ENCODE results near the gene FBXO10. TPM values are rescaled to one million over a fixed set of nuclear protein-coding genes. Genes with fewer than 3 reads are reported as not detected.

Gene FBXO10
- total RNA-seq, 2 donors from 2014 or later, result 19.5 to 26.6 TPM

DNA sequence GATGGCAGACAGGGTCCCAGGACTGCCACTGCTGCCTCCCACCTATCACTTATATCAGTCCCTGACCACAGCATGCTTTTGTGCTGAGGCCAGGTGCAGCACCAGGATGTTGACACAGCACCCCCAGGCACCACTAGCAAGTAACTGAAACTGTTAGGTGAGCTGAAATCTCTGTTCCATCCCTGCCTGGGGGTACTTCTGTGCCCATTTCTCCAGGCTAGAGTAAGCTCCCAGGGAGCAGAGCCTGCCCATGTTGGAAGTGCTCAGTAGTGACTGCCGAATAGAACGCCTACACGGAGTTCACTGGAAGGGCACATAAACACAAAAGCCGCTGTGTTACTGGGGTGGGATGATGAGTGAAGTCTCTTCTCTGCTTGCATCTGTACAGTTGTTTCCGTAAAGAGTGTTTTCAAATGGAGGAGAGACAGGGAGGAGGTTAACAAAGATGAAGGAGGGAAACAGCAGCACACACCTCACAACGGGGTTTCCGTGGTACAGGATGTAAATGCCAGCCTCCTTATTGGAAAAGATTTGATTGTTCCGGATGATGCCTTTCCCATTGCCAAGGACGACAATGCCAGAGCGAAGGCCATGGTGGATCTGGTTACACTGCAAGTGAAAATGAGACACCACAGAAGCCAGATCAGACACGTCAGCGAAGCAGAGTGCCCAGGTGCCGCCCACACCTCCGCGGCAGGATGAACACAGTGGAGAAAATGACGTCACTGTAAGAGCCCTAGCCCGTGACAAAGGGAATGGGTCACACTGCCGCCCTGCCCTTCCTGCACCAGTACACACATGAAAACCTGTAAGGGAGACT, 47.3 kb downstream of the FBXO10 start:
- H3K27me3 Mint-ChIP-seq (ENCODE audit: insufficient read depth), result no peaks in the 10 kb centered on the region
- H3K9ac ChIP-seq (ENCODE audit: extremely low read depth, low read length, poor library complexity, severe bottlenecking), result no peak overlapping the region
- peaks cover 73% of the 10 kb centered on the region for H3K36me3 Mint-ChIP-seq (ENCODE audit: low read depth)
- no peaks in the 10 kb centered on the region for H3K4me1 ChIP-seq (ENCODE audit: control insufficient read depth, insufficient read depth, low read length)
- 95% methylated on average over 16 to 18 of the region's 18 CpGs for WGBS, 2 experiments (ENCODE audit: insufficient coverage in 1 of 2, insufficient read length in 1 of 2)
- H3K27me3 ChIP-seq (ENCODE audit: control insufficient read depth, insufficient read depth, low read length, poor library complexity, severe bottlenecking), result no peaks in the 10 kb centered on the region
- TF ChIP-seq, protein P1, sequence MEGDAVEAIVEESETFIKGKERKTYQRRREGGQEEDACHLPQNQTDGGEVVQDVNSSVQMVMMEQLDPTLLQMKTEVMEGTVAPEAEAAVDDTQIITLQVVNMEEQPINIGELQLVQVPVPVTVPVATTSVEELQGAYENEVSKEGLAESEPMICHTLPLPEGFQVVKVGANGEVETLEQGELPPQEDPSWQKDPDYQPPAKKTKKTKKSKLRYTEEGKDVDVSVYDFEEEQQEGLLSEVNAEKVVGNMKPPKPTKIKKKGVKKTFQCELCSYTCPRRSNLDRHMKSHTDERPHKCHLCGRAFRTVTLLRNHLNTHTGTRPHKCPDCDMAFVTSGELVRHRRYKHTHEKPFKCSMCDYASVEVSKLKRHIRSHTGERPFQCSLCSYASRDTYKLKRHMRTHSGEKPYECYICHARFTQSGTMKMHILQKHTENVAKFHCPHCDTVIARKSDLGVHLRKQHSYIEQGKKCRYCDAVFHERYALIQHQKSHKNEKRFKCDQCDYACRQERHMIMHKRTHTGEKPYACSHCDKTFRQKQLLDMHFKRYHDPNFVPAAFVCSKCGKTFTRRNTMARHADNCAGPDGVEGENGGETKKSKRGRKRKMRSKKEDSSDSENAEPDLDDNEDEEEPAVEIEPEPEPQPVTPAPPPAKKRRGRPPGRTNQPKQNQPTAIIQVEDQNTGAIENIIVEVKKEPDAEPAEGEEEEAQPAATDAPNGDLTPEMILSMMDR (conservative IDR thresholded peaks at IDR 0.05), result no peak
- H3K27ac Mint-ChIP-seq, result no peak overlapping the region
- H3K36me3 ChIP-seq (ENCODE audit: control insufficient read depth, insufficient read depth, low read length), result peaks cover 60% of the 10 kb centered on the region
- no peaks in the 10 kb centered on the region for H3K4me1 Mint-ChIP-seq
- no peak overlapping the region for H3K4me3 ChIP-seq (ENCODE audit: low read length)
- H3K9me3 Mint-ChIP-seq, result no peaks in the 10 kb centered on the region
- no peak overlapping the region for H3K27ac ChIP-seq (ENCODE audit: low read depth, low read length)
- DNase-seq, result no peak
- no peak overlapping the region for H3K4me3 Mint-ChIP-seq
- H3K9me3 ChIP-seq (ENCODE audit: control insufficient read depth, low read length), result no peaks in the 10 kb centered on the region

DNA sequence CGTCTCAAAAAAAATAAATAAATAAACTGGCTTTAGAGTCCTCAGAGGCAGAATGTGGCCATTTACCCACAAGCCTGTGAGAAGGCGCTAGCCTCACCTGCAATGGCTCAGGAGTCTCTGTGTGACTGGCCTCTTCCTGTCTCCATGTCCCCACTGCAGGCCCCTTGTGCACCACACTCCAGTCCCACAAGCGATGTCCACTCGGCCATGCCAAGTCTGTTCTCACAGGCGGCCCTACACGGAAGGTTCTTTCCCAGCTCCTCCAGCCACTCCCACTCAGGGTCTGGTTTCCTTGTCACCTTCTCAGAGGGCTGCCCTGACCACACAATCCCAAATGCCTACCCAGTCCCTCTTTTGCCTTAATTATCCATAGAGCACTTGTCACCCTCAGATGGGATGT, 52.3 kb downstream of the FBXO10 start:
- Histone ChIP-seq H3K27me3 (ENCODE audit: control insufficient read depth, insufficient read depth, low read length, poor library complexity, severe bottlenecking) (no peaks in the 10 kb centered on the region), H3K27ac (ENCODE audit: low read depth, low read length) (no peak overlapping the region), H3K4me1 (ENCODE audit: control insufficient read depth, insufficient read depth, low read length) (no peaks in the 10 kb centered on the region), H3K9me3 (ENCODE audit: control insufficient read depth, low read length) (no peaks in the 10 kb centered on the region), H3K9ac (ENCODE audit: extremely low read depth, low read length, poor library complexity, severe bottlenecking) (no peak overlapping the region), H3K4me3 (ENCODE audit: low read length) (no peak overlapping the region), H3K36me3 (ENCODE audit: control insufficient read depth, insufficient read depth, low read length) (peaks cover 65% of the 10 kb centered on the region)
- no peak for DNase-seq
- no peak overlapping the region for H3K4me3 Mint-ChIP-seq
- peaks cover 74% of the 10 kb centered on the region for H3K36me3 Mint-ChIP-seq (ENCODE audit: low read depth)
- TF ChIP-seq, protein P1 (conservative IDR thresholded peaks at IDR 0.05), result no peak
- no peaks in the 10 kb centered on the region for H3K27me3 Mint-ChIP-seq (ENCODE audit: insufficient read depth)
- peak overlapping the region; percentile 59 for H3K27ac Mint-ChIP-seq
- no peaks in the 10 kb centered on the region for H3K9me3 Mint-ChIP-seq
- H3K4me1 Mint-ChIP-seq, result no peaks in the 10 kb centered on the region
- WGBS, 2 experiments (ENCODE audit: insufficient coverage in 1 of 2, insufficient read length in 1 of 2), result 84 to 95% methylated on average over 4 to 6 of the region's 6 CpGs

DNA sequence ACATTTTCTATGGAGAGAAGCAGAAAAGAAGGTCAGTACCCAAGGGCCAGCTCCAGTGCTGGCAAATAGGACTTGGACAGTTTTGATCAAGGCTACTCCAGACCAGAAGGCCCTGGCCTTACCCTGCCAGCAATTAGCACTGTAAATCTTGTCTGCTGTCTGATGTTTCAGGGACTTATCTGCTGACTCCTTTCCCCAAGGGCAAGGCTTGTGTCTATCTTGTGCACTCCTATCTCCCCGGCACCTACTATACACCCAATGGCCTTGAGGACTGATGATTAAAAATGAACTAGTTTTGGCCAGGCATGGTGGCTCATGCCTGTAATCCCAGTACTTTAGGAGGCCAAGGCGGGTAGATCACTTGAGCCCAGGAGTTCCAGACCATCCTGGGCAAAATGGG, 53.2 kb downstream of the FBXO10 start:
- Histone ChIP-seq H3K4me3 (ENCODE audit: low read length) (no peak overlapping the region), H3K9ac (ENCODE audit: extremely low read depth, low read length, poor library complexity, severe bottlenecking) (no peak overlapping the region), H3K36me3 (ENCODE audit: control insufficient read depth, insufficient read depth, low read length) (peaks cover 61% of the 10 kb centered on the region), H3K9me3 (ENCODE audit: control insufficient read depth, low read length) (no peaks in the 10 kb centered on the region), H3K27me3 (ENCODE audit: control insufficient read depth, insufficient read depth, low read length, poor library complexity, severe bottlenecking) (no peaks in the 10 kb centered on the region), H3K4me1 (ENCODE audit: control insufficient read depth, insufficient read depth, low read length) (no peaks in the 10 kb centered on the region), H3K27ac (ENCODE audit: low read depth, low read length) (no peak overlapping the region)
- TF ChIP-seq, protein P1 (conservative IDR thresholded peaks at IDR 0.05), result no peak
- 98 to 100% methylated on average over 1 to 2 of the region's 2 CpGs for WGBS, 2 experiments (ENCODE audit: insufficient coverage in 1 of 2, insufficient read length in 1 of 2)
- H3K4me3 Mint-ChIP-seq, result no peak overlapping the region
- peaks cover 74% of the 10 kb centered on the region for H3K36me3 Mint-ChIP-seq (ENCODE audit: low read depth)
- no peaks in the 10 kb centered on the region for H3K4me1 Mint-ChIP-seq
- no peaks in the 10 kb centered on the region for H3K27me3 Mint-ChIP-seq (ENCODE audit: insufficient read depth)
- H3K9me3 Mint-ChIP-seq, result no peaks in the 10 kb centered on the region
- no peak overlapping the region for H3K27ac Mint-ChIP-seq
- no peak for DNase-seq

Data from endodermal cell (in vitro differentiated cells).